Parietal lobe (tissue), 2 donors: ENCODE measurements around the gene FAT4. TPM values are rescaled to one million over a fixed set of nuclear protein-coding genes. Genes with fewer than 3 reads are reported as not detected.

Source experiments
- small RNA-seq: library from RNA; depleted of rRNA; stranded (forward); fragments of <200 nt; gene quantifications from one replicate; pipeline ENCODE3, GENCODE V24; 2014; ENCODE audit warnings: low replicate concordance
- total RNA-seq: library from RNA; depleted of rRNA; stranded (reverse); fragments of >200 nt; gene quantifications from one replicate; pipeline ENCODE4 v1.2.3, GENCODE V29; 2014

The FAT4 gene, protein sequence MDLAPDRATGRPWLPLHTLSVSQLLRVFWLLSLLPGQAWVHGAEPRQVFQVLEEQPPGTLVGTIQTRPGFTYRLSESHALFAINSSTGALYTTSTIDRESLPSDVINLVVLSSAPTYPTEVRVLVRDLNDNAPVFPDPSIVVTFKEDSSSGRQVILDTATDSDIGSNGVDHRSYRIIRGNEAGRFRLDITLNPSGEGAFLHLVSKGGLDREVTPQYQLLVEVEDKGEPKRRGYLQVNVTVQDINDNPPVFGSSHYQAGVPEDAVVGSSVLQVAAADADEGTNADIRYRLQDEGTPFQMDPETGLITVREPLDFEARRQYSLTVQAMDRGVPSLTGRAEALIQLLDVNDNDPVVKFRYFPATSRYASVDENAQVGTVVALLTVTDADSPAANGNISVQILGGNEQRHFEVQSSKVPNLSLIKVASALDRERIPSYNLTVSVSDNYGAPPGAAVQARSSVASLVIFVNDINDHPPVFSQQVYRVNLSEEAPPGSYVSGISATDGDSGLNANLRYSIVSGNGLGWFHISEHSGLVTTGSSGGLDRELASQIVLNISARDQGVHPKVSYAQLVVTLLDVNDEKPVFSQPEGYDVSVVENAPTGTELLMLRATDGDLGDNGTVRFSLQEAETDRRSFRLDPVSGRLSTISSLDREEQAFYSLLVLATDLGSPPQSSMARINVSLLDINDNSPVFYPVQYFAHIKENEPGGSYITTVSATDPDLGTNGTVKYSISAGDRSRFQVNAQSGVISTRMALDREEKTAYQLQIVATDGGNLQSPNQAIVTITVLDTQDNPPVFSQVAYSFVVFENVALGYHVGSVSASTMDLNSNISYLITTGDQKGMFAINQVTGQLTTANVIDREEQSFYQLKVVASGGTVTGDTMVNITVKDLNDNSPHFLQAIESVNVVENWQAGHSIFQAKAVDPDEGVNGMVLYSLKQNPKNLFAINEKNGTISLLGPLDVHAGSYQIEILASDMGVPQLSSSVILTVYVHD (N-terminal part only)
- 162 TPM for total RNA-seq

GRCh38 chr4:125314676-125315575, at the start of gene FAT4:
TSS of gene FAT4 (plus strand) at chr4:125314955. CDS start at chr4:125316412, 1,457 bp downstream.

Small RNAs within 50 kb of the gene (small RNA-seq; reads per million reads assigned to genes)
- gene RF00019 = not detected
